ENCODE measurements around the gene LIMCH1. TPM values are rescaled to one million over a fixed set of nuclear protein-coding genes. Genes with fewer than 3 reads are reported as not detected.

LIMCH1 gene
- total and polyA plus RNA-seq, 8 donors = 4.7 to 37.1 (median 17.4) TPM

GRCh38 chr4:41579043-41579442 is 41.1 kb downstream of the LIMCH1 start:
- TF ChIP-seq EP300 (IDR thresholded peaks at IDR 0.05) (no peak), POLR2AphosphoS5 (IDR thresholded peaks at IDR 0.05) (no peak), POLR2A (IDR thresholded peaks at IDR 0.05) (no peak)
- TF ChIP-seq, protein P1, sequence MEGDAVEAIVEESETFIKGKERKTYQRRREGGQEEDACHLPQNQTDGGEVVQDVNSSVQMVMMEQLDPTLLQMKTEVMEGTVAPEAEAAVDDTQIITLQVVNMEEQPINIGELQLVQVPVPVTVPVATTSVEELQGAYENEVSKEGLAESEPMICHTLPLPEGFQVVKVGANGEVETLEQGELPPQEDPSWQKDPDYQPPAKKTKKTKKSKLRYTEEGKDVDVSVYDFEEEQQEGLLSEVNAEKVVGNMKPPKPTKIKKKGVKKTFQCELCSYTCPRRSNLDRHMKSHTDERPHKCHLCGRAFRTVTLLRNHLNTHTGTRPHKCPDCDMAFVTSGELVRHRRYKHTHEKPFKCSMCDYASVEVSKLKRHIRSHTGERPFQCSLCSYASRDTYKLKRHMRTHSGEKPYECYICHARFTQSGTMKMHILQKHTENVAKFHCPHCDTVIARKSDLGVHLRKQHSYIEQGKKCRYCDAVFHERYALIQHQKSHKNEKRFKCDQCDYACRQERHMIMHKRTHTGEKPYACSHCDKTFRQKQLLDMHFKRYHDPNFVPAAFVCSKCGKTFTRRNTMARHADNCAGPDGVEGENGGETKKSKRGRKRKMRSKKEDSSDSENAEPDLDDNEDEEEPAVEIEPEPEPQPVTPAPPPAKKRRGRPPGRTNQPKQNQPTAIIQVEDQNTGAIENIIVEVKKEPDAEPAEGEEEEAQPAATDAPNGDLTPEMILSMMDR (IDR thresholded peaks at IDR 0.05) = no peak
- Histone ChIP-seq H3K4me1 (peaks cover 0 to 9% (median 2%) of the 10 kb centered on the region in 4 donors), H3K27me3 (no peaks in the 10 kb centered on the region), H3K9me3 (peaks cover 0 to 2% (median 0%) of the 10 kb centered on the region in 4 donors), H3K36me3 (no peaks in the 10 kb centered on the region), H3K27ac (no peak overlapping the region), H3K4me3 (no peak overlapping the region)
- WGBS, 5 donors = 63 to 89% (median 80%) methylated on average over 3 of the region's 3 CpGs
- no peak for DNase-seq
- intact Hi-C loops (cut with DNase I; ENCODE audit: low total_unique reads) = no loop called here

DNA sequence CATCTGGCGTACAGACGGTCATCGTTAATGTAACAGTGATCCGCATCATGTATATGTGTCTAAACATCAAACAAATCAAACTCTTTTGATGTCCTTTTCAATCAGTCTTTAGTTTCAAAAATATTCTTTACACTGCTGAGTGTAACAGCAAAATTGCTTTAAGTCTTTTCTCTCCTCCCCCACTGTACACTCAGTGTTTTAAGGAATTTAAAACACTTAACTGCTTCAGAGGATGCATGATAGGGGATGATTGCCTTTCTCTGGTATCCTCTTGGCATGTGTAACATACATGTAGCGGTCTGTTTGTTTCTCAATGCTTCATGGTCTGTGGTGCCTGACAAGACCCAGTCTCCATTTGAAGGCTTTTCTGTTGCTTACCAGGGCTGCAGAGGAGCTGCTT is 41.6 kb downstream of the LIMCH1 start:
- Histone ChIP-seq H3K4me3 (no peak overlapping the region), H3K27ac (no peak overlapping the region), H3K9me3 (peaks cover 0 to 6% (median 0%) of the 10 kb centered on the region in 4 donors), H3K27me3 (no peaks in the 10 kb centered on the region), H3K4me1 (peaks cover 0 to 9% (median 2%) of the 10 kb centered on the region in 4 donors), H3K36me3 (no peaks in the 10 kb centered on the region)
- WGBS, 5 donors = 74 to 94% (median 85%) methylated on average over 5 of the region's 5 CpGs
- intact Hi-C loops (cut with DNase I; ENCODE audit: low total_unique reads) = no loop called here
- TF ChIP-seq EP300 (IDR thresholded peaks at IDR 0.05) (no peak), POLR2A (IDR thresholded peaks at IDR 0.05) (no peak), POLR2AphosphoS5 (IDR thresholded peaks at IDR 0.05) (no peak)
- TF ChIP-seq, protein P1 (IDR thresholded peaks at IDR 0.05) = no peak
- DNase-seq = no peak

DNA sequence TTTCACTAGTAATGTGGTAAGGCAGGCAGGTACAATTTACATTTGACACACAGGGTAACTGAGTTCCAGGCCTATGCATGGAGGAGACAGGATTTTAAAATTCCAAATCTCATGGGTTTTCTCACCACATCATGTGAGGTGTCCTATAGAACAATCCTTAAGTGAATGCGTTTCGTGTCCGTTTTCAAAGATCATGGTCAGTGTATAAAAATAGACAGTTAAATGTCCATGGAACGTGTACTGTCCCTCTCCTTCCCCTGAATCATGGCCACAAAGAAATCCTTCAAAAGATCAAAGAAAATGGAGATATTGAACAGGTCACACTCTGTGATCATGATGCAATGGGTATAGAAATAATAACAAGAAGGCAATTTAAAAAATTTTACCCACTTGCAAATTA is 42.0 kb downstream of the LIMCH1 start:
- peaks cover 0 to 8% (median 2%) of the 10 kb centered on the region in 4 donors for H3K4me1 ChIP-seq
- intact Hi-C loops (cut with DNase I; ENCODE audit: low total_unique reads) = no loop called here
- H3K27ac ChIP-seq = no peak overlapping the region
- WGBS, 5 donors = 83 to 96% (median 90%) methylated on average over 4 of the region's 4 CpGs
- DNase-seq = no peak
- no peaks in the 10 kb centered on the region for H3K36me3 ChIP-seq
- H3K4me3 ChIP-seq = no peak overlapping the region
- peaks cover 0 to 11% (median 0%) of the 10 kb centered on the region in 4 donors for H3K9me3 ChIP-seq
- H3K27me3 ChIP-seq = no peaks in the 10 kb centered on the region
- no peak for TF ChIP-seq POLR2A (IDR thresholded peaks at IDR 0.05)
- no peak for TF ChIP-seq POLR2AphosphoS5 (IDR thresholded peaks at IDR 0.05)

DNA sequence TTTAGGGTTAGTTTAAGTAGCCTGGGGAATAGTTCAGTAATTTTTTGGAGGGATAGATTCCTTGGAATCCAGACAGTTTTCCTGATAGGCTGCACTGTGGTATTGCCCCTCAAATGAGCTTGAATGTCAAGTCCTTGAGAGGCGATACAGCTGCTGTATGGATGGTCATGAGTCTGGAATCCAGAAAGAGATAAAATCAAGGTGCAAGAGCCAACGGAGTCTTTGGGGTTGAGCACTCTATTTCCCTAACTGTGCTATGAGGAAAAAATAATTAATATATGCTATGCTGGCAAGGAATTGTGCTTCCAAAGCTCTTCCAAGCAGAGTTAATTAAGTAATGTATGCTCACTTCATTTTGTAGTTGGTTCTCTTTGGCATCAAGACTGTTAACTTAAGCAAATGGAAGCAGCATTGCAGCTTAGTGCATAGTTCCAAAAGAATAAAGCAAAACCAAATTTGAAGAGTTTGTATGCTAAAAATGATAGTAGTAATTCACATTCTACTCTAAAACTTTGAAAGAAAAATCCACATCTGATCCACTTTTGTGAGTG is 48.8 kb downstream of the LIMCH1 start:
- no peak overlapping the region for H3K27ac ChIP-seq
- 76 to 91% (median 88%) methylated on average over 2 of the region's 2 CpGs for WGBS, 5 donors
- TF ChIP-seq EP300 (IDR thresholded peaks at IDR 0.05) (no peak), POLR2AphosphoS5 (IDR thresholded peaks at IDR 0.05) (no peak), POLR2A (IDR thresholded peaks at IDR 0.05) (no peak)
- TF ChIP-seq, protein P1 (IDR thresholded peaks at IDR 0.05) = no peak
- no peak overlapping the region for H3K4me3 ChIP-seq
- H3K9me3 ChIP-seq = peaks cover 0 to 11% (median 0%) of the 10 kb centered on the region in 4 donors
- H3K27me3 ChIP-seq = no peaks in the 10 kb centered on the region
- no peaks in the 10 kb centered on the region for H3K36me3 ChIP-seq
- no peak for DNase-seq
- intact Hi-C loops (cut with DNase I; ENCODE audit: low total_unique reads) = no loop called here
- peaks cover 0 to 4% (median 0%) of the 10 kb centered on the region in 4 donors for H3K4me1 ChIP-seq

GRCh38 chr4:41587286-41587685 is 49.3 kb downstream of the LIMCH1 start:
- intact Hi-C loops (cut with DNase I; ENCODE audit: low total_unique reads) = no loop called here
- no peak for DNase-seq
- 76 to 86% (median 80%) methylated on average over 3 of the region's 3 CpGs for WGBS, 5 donors
- H3K27me3 ChIP-seq = no peaks in the 10 kb centered on the region
- H3K36me3 ChIP-seq = no peaks in the 10 kb centered on the region
- H3K4me3 ChIP-seq = no peak overlapping the region
- TF ChIP-seq POLR2AphosphoS5 (IDR thresholded peaks at IDR 0.05) (no peak), POLR2A (IDR thresholded peaks at IDR 0.05) (no peak), EP300 (IDR thresholded peaks at IDR 0.05) (no peak)
- TF ChIP-seq, protein P1 (IDR thresholded peaks at IDR 0.05) = no peak
- H3K4me1 ChIP-seq = peaks cover 0 to 4% (median 0%) of the 10 kb centered on the region in 4 donors
- no peak overlapping the region for H3K27ac ChIP-seq
- peaks cover 0 to 11% (median 0%) of the 10 kb centered on the region in 4 donors for H3K9me3 ChIP-seq
